ENCODE results near the gene SMYD3.

- TF ChIP-seq POLR2A (IDR thresholded peaks at IDR 0.05) (no peak), CTCF (IDR thresholded peaks at IDR 0.05) (no peak), POLR2AphosphoS5 (IDR thresholded peaks at IDR 0.05; ENCODE audit: insufficient read depth in 1 of 2, low read depth in 1 of 2) (no peak)
These were observed 89.1 kb downstream of the SMYD3 start for GRCh38 chr1:246417813-246418564.
